Common myeloid progenitor, CD34-positive (primary cell): Measurements from ENCODE around the gene ABRAXAS1. TPM values are rescaled to one million over a fixed set of nuclear protein-coding genes. Genes with fewer than 3 reads are reported as not detected.
"Not testable (repeated sequence)": the region's sequence is repeated elsewhere in the genome, so short reads cannot be mapped to it uniquely, and the experiment has no call there.

Experiments used
- CTCF ChIA-PET: fragments of 350-600 bp; sonication (Branson Sonifier 250); formaldehyde crosslinking; loops from one replicate; lab custom pipeline; 2021; ENCODE audit warnings: antibody characterized with exemption; lab: Charles Lee
- POLR2A ChIA-PET: fragments of 350-600 bp; sonication (Branson Sonifier 250); formaldehyde crosslinking; loops from one replicate; lab custom pipeline; 2021; ENCODE audit warnings: antibody characterized with exemption; lab: Charles Lee
- DNase-seq, 3 donors: peaks; one replicate each; pipeline versions ENCODE4 v3.0.0 to v3.0.0-alpha.2; 2013
- H3K27ac ChIP-seq, 2 experiments: 1 replicate in 1 of 2; 2 replicates in 1 of 2; pipeline ENCODE4 v1.7.0; 2013; ENCODE audit warnings: inconsistent platforms in 2 of 2, low read length in 2 of 2, mild to moderate bottlenecking in 2 of 2, low read depth in 1 of 2, moderate library complexity in 1 of 2; ENCODE audit not compliant: severe bottlenecking in 2 of 2, insufficient read depth in 1 of 2, poor library complexity in 1 of 2
- H3K27me3 ChIP-seq, 5 experiments: replicated peaks in 2 of 5; 1 replicate in 3 of 5; 2 replicates in 2 of 5; pipeline versions ENCODE4 v1.6.1 to v1.7.0; 2013; ENCODE audit warnings: low read length in 4 of 5, mild to moderate bottlenecking in 2 of 5, moderate library complexity in 2 of 5, inconsistent platforms in 1 of 5; ENCODE audit not compliant: insufficient read depth in 5 of 5, control insufficient read depth in 4 of 5
- H3K36me3 ChIP-seq, 4 experiments: 1 replicate in 2 of 4; 2 replicates in 2 of 4; pipeline versions ENCODE4 v1.6.1 to v1.7.0; 2013; ENCODE audit warnings: low read length in 3 of 4, control low read depth in 1 of 4, mild to moderate bottlenecking in 1 of 4; ENCODE audit not compliant: control insufficient read depth in 4 of 4, insufficient read depth in 4 of 4
- H3K4me1 ChIP-seq, 4 experiments: 1 replicate in 3 of 4; 2 replicates in 1 of 4; pipeline versions ENCODE4 v1.6.1 to v1.7.1; 2013; ENCODE audit warnings: low read length in 3 of 4, mild to moderate bottlenecking in 3 of 4, control low read depth in 1 of 4, inconsistent platforms in 1 of 4, moderate library complexity in 1 of 4; ENCODE audit not compliant: control insufficient read depth in 4 of 4, insufficient read depth in 4 of 4; ENCODE audit errors: control extremely low read depth in 1 of 4
- H3K4me3 ChIP-seq, 7 experiments: 1 replicate in 4 of 7; 2 replicates in 3 of 7; pipeline versions ENCODE4 v1.5.1 to v1.7.0; 2013; ENCODE audit warnings: mild to moderate bottlenecking in 7 of 7, low read length in 6 of 7, moderate library complexity in 6 of 7, inconsistent platforms in 2 of 7, low read depth in 2 of 7, control low read depth in 1 of 7; ENCODE audit not compliant: insufficient read depth in 4 of 7, control insufficient read depth in 1 of 7; ENCODE audit errors: extremely low read depth in 1 of 7
- H3K9me3 ChIP-seq, 5 experiments: 1 replicate in 4 of 5; 2 replicates in 1 of 5; pipeline versions ENCODE4 v1.6.1 to v1.7.1; 2013; ENCODE audit warnings: low read length in 4 of 5, mild to moderate bottlenecking in 2 of 5, inconsistent platforms in 1 of 5, low read depth in 1 of 5, moderate library complexity in 1 of 5; ENCODE audit not compliant: control insufficient read depth in 4 of 5, insufficient read depth in 2 of 5; ENCODE audit errors: control extremely low read depth in 1 of 5
- WGBS: methylation state at CpG from one replicate; pipeline ENCODE4 v1.1.5; 2013; ENCODE audit not compliant: insufficient coverage; 5-methylcytosine and 5-hydroxymethylcytosine counted together
- polyA plus RNA-seq: library from polyadenylated mRNA; unstranded; fragments of 120-200 nt; gene quantifications from one replicate; pipeline ENCODE4 v1.2.1, GENCODE V29; 2013

ABRAXAS1 gene
- 63.3 TPM for polyA plus RNA-seq

DNA sequence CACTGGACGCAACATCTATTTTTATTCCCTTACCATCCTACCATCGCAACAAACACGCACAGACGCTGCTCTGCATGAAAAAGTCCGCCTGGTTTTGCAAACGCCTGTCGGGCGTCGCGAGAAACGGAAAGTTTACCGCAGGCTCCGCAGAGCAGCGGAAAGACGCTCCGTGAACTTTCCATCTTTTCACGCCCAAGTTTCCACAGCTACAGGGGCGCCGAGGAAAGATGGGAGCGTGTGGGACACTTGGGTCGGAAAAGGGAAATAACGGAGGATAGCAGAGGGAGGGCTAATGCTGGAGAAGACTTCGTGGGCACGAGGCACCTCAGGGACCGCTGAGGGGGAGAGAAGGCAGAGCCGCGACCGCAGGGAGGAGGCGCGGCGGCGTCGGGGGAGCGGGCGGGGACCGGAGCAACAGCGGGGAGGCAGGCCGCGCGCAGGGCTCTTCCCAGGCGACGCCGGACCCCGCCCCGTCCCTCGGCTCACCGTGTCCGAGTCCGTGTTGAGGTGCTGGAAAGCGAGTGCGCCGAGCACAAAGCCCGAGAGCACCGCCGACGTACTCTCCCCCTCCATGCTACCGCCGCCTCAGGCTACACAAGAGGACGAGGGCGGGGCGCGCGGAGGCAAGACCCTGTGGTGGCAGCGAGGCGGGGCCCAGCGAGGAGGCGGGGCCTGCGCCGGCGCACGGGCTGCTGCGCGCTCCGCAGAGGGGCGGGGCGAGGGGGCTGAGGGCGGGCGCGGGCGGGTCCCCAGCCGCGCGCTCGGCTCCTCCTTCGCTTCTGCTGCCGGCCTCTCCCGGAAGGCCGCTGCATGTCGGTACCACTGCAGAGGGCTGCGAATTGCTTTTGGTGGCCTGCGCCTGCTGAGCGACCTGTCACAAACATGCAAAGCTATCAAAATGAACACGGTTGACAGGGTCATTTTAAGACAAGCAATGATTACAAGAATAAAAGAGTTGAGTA, at the start of gene ABRAXAS1:
Gene ABRAXAS1 (minus strand): TSS at position 601 of the 962 bp plus-strand sequence. CDS start 28 bp downstream, at position 573.
- CTCF ChIA-PET = interaction anchor here (1.2 to 1.8 kb wide), 4 partner anchors 10 to 158 kb away, joined by 3 to 4 read pairs (median 4); no protein-coding TSS in a partner anchor
- POLR2A ChIA-PET = interaction anchor here (1.3 kb wide), 1 partner anchor 30 kb away, joined by 3 read pairs; the partner anchor contains the start of gene HELQ
- under 1% methylated on average over 66 of the region's 93 CpGs for WGBS

GRCh38 chr4:83527671-83528070, 42.8 kb upstream of the ABRAXAS1 start:
- Histone ChIP-seq H3K36me3 (no peaks in the 10 kb centered on the region), H3K27ac (no peak overlapping the region), H3K4me1 (no peaks in the 10 kb centered on the region), H3K27me3 (no peaks in the 10 kb centered on the region), H3K9me3 (peaks cover 0 to 20% (median 7%) of the 10 kb centered on the region in 5 experiments), H3K4me3 (no peak overlapping the region)
- ChIA-PET CTCF (interaction anchor here (1.0 to 1.2 kb wide), 2 partner anchors 16 to 28 kb away, joined by 3 read pairs; no protein-coding TSS in a partner anchor), POLR2A (no interaction called here)
- DNase-seq = no peak
- WGBS = 100% methylated on average over 1 of the region's 2 CpGs

More for the DNA sequence above, at the start of gene ABRAXAS1:
- H3K27me3 ChIP-seq = no peaks in the 10 kb centered on the region
- H3K4me1 ChIP-seq = peaks cover 10 to 16% (median 15%) of the 10 kb centered on the region in 4 experiments
- H3K36me3 ChIP-seq = peaks cover 0 to 6% (median 3%) of the 10 kb centered on the region in 4 experiments
- peak within 1 kb of the TSS; percentile 69 to 86 (median 81) for H3K4me3 ChIP-seq
- peak; percentile 92 to 97 (median 96) for DNase-seq
- H3K27ac ChIP-seq = peak within 1 kb of the TSS in 1 of 2 experiments; percentile 38
- no peaks in the 10 kb centered on the region for H3K9me3 ChIP-seq

- WGBS = 95% methylated on average over 3 of the region's 3 CpGs
- Histone ChIP-seq H3K4me1 (no peaks in the 10 kb centered on the region), H3K36me3 (no peaks in the 10 kb centered on the region), H3K9me3 (peaks cover 0 to 11% (median 2%) of the 10 kb centered on the region in 5 experiments), H3K27ac (no peak overlapping the region), H3K4me3 (no peak overlapping the region), H3K27me3 (no peaks in the 10 kb centered on the region)
- ChIA-PET POLR2A (no interaction called here), CTCF (interaction anchor here (1.3 kb wide), 1 partner anchor 60 kb away, joined by 3 read pairs; no protein-coding TSS in a partner anchor)
- DNase-seq = no peak
Measured at GRCh38 chr4:83522239-83522638, 37.3 kb upstream of the ABRAXAS1 start.

GRCh38 chr4:83516042-83516772, 31.3 kb upstream of the ABRAXAS1 start:
- Histone ChIP-seq H3K27ac (no peak overlapping the region), H3K27me3 (no peaks in the 10 kb centered on the region), H3K36me3 (no peaks in the 10 kb centered on the region), H3K4me1 (no peaks in the 10 kb centered on the region), H3K9me3 (no peaks in the 10 kb centered on the region), H3K4me3 (no peak overlapping the region)
- ChIA-PET CTCF (no interaction called here), POLR2A (no interaction called here)
- DNase-seq = no peak
- WGBS = 100% methylated on average over 1 of the region's 3 CpGs

GRCh38 chr4:83510442-83510841, 25.5 kb upstream of the ABRAXAS1 start:
- H3K36me3 ChIP-seq = no peaks in the 10 kb centered on the region
- POLR2A ChIA-PET = interaction anchor here (1.0 kb wide), 1 partner anchor 25 kb away, joined by 3 read pairs; the partner anchor contains the start of gene GPAT3
- CTCF ChIA-PET = interaction anchor here (0.7 to 9.2 kb wide), 9 partner anchors 12 to 449 kb away, joined by 3 to 103 read pairs (median 4); no protein-coding TSS in a partner anchor
- H3K9me3 ChIP-seq = no peaks in the 10 kb centered on the region
- 79% methylated on average over 4 of the region's 4 CpGs for WGBS
- H3K4me1 ChIP-seq = no peaks in the 10 kb centered on the region
- no peaks in the 10 kb centered on the region for H3K27me3 ChIP-seq
- no peak overlapping the region for H3K4me3 ChIP-seq
- H3K27ac ChIP-seq = no peak overlapping the region
- DNase-seq = no peak

DNA sequence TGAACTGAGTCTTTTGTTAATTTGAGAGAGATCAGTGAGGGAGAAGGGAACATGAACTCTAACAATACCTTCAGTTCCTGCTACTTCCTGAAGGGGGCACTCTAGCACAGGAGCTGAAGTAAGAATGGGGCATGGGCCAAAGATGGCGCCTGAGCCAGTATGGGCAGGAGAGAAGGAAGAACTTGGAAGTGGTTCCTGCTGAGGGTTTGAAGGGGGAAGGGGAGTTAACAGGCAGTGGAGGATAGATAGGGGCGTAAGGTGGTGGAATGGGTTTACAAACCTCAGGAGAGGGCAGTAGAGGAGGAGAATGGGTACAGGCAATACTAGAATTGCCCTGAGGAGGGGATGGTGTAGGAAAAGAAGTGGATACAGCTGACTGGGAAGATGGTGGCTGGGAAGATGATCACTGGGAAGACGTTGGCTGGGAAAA, 24.3 kb upstream of the ABRAXAS1 start:
- 54% methylated on average over 3 of the region's 3 CpGs for WGBS
- H3K4me3 ChIP-seq, H3K9me3 ChIP-seq, POLR2A ChIA-PET, H3K27me3 ChIP-seq, H3K27ac ChIP-seq, H3K4me1 ChIP-seq, H3K36me3 ChIP-seq: not testable (repeated sequence)
- CTCF ChIA-PET = interaction anchor here (0.7 to 9.2 kb wide), 12 partner anchors 11 to 147 kb away, joined by 3 to 103 read pairs (median 5); no protein-coding TSS in a partner anchor
- peak; percentile 65 to 79 (median 68) for DNase-seq
